BLaER1 treated with 17β-estradiol and CSF1 and Interleukin-3, amounts not matched to agents 10 nM and 100 nM (cell line): ENCODE measurements around the gene TRIM67.

Experiments
- H3K27ac ChIP-seq, 11 experiments: shearing (Covaris generic); formaldehyde crosslinking; 2 replicates each; pipeline ENCODE4 v1.8.1; 2022
- H3K27me3 ChIP-seq, 11 experiments: shearing (Covaris generic); formaldehyde crosslinking; 2 replicates each; pipeline ENCODE4 v1.8.1; 2022
- H3K36me3 ChIP-seq, 11 experiments: shearing (Covaris generic); formaldehyde crosslinking; 2 replicates each; pipeline ENCODE4 v1.8.1; 2022
- H3K4me1 ChIP-seq, 10 experiments: shearing (Covaris generic); formaldehyde crosslinking; 2 replicates each; pipeline ENCODE4 v1.8.1; 2022
- H3K4me2 ChIP-seq, 11 experiments: shearing (Covaris generic); formaldehyde crosslinking; 2 replicates each; pipeline ENCODE4 v1.8.1; 2022
- H3K4me3 ChIP-seq, 10 experiments: shearing (Covaris generic); formaldehyde crosslinking; 2 replicates each; pipeline ENCODE4 v1.8.1; 2022
- H3K9ac ChIP-seq, 11 experiments: shearing (Covaris generic); formaldehyde crosslinking; 2 replicates each; pipeline ENCODE4 v1.8.1; 2022
- H3K9me3 ChIP-seq, 11 experiments: shearing (Covaris generic); formaldehyde crosslinking; replicated peaks in 1 of 11; 2 replicates each; pipeline ENCODE4 v1.8.1; 2022
- H4K20me1 ChIP-seq, 11 experiments: shearing (Covaris generic); formaldehyde crosslinking; 2 replicates each; pipeline ENCODE4 v1.8.1; 2022
- Cebpa-rat ChIP-seq, 11 experiments: shearing (Covaris generic); IDR thresholded peaks; 2 replicates each; pipeline ENCODE4 v1.8.1; 2022

The TRIM67 gene

GRCh38 chr1:231260351-231260750, 98.5 kb downstream of the TRIM67 start:
- H3K4me2 ChIP-seq, result no peak overlapping the region
- H3K4me3 ChIP-seq, result no peak overlapping the region
- H3K9me3 ChIP-seq, result peaks cover 34 to 59% (median 38%) of the 10 kb centered on the region in 11 experiments
- no peaks in the 10 kb centered on the region for H4K20me1 ChIP-seq
- H3K4me1 ChIP-seq, result no peaks in the 10 kb centered on the region
- peaks cover 90 to 100% (median 98%) of the 10 kb centered on the region in 11 experiments for H3K36me3 ChIP-seq
- H3K27me3 ChIP-seq, result no peaks in the 10 kb centered on the region
- H3K9ac ChIP-seq, result no peak overlapping the region
- no peak for TF ChIP-seq Cebpa-rat (IDR thresholded peaks at IDR 0.05)
- no peak overlapping the region for H3K27ac ChIP-seq

GRCh38 chr1:231264642-231265041, 102.8 kb downstream of the TRIM67 start:
- Histone ChIP-seq H3K27ac (no peak overlapping the region), H4K20me1 (no peaks in the 10 kb centered on the region), H3K9me3 (peaks cover 4 to 18% (median 7%) of the 10 kb centered on the region in 11 experiments; a peak in 19 of 22 replicates), H3K4me1 (no peaks in the 10 kb centered on the region), H3K4me3 (no peak overlapping the region), H3K36me3 (peaks cover 91 to 99% (median 96%) of the 10 kb centered on the region in 11 experiments), H3K4me2 (no peak overlapping the region), H3K9ac (no peak overlapping the region), H3K27me3 (no peaks in the 10 kb centered on the region)
- TF ChIP-seq Cebpa-rat (IDR thresholded peaks at IDR 0.05), result no peak

- Histone ChIP-seq H3K27ac (no peak overlapping the region), H3K4me1 (no peaks in the 10 kb centered on the region), H3K4me3 (no peak overlapping the region), H3K9me3 (peaks cover 0 to 10% (median under 1%) of the 10 kb centered on the region in 11 experiments; a peak in 6 of 22 replicates), H3K36me3 (peaks cover 91 to 99% (median 96%) of the 10 kb centered on the region in 11 experiments), H3K9ac (no peak overlapping the region), H4K20me1 (no peaks in the 10 kb centered on the region), H3K4me2 (no peak overlapping the region), H3K27me3 (no peaks in the 10 kb centered on the region)
- TF ChIP-seq Cebpa-rat (IDR thresholded peaks at IDR 0.05), result no peak
Observed at GRCh38 chr1:231265379-231265778, 103.5 kb downstream of the TRIM67 start.

- Histone ChIP-seq H3K4me2 (no peak overlapping the region), H3K9ac (no peak overlapping the region), H3K27ac (no peak overlapping the region), H3K4me3 (no peak overlapping the region), H3K4me1 (peaks cover 5 to 13% (median 10%) of the 10 kb centered on the region in 10 experiments; a peak in 18 of 20 replicates), H4K20me1 (no peaks in the 10 kb centered on the region), H3K36me3 (peaks cover 88 to 99% (median 92%) of the 10 kb centered on the region in 11 experiments), H3K27me3 (no peaks in the 10 kb centered on the region), H3K9me3 (no peaks in the 10 kb centered on the region)
- no peak for TF ChIP-seq Cebpa-rat (IDR thresholded peaks at IDR 0.05)
Observed at GRCh38 chr1:231266811-231267322, 105.0 kb downstream of the TRIM67 start.
